ENCODE measurements around the gene PRSS16. TPM values are rescaled to one million over a fixed set of nuclear protein-coding genes. Genes with fewer than 3 reads are reported as not detected.
A peak's percentile ranks its signal among the peaks of the same experiment; 100 is the strongest.

The PRSS16 gene
- total and polyA plus RNA-seq, 9 of the 15 experiments (the other 6 are each of a cell fraction or from before 2014, with no cell fraction given), result 4.5 to 21.3 (median 12.1) TPM

DNA sequence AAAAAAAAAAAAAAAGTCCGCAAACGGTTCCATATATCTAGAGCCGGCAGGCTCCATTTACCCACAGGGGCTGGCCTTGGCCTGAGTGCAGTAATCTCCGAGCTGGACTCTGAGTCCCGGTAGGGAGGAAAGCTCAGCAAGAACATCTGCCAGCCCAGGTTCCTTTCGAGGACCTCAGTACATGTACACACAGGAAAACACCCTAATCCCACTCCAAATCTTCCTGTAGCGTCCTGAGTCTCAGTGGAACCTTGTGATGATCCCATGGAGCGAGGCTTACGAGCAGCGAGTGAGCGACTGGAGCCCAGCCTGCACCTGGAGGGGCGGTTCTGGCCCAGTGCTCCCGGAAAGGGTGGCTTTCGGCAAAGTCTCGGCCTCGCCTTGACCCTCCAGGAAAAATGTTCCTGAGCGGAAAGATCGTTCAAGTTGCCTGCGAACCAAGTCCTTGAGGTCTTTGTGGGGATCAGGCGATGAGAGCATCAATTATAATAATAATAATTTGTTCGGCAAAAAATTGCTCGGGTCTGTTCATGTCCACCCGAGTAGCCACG, 32.1 kb downstream of the PRSS16 start (continued):
- no peak for TF ChIP-seq SAFB2 (IDR thresholded peaks at IDR 0.05; ENCODE audit: borderline replicate concordance, low read depth, low read length, severe bottlenecking)
- TF ChIP-seq POLR2H (tag; IDR thresholded peaks at IDR 0.05; ENCODE audit: low read depth), result 0 out of 2 replicates have a peak, but pooled peaks have one; percentile 20
- no peak for TF ChIP-seq ZNF316 (IDR thresholded peaks at IDR 0.05)
- TF ChIP-seq ZNF12 (CRISPR knock-in tag; IDR thresholded peaks at IDR 0.05), result no peak
- no peak for TF ChIP-seq ELF4 (CRISPR knock-in tag; IDR thresholded peaks at IDR 0.05)
- 0 out of 2 replicates have a peak, but pooled peaks have one; percentile 12 for TF ChIP-seq HDAC2 (IDR thresholded peaks at IDR 0.05)
- TF ChIP-seq PHTF2 (CRISPR knock-in tag; IDR thresholded peaks at IDR 0.05), result no peak
- TF ChIP-seq PCBP1 (IDR thresholded peaks at IDR 0.05; ENCODE audit: low read depth, low read length, poor library complexity, severe bottlenecking), result no peak
- no peak for TF ChIP-seq CHCHD3 (CRISPR knock-in tag; IDR thresholded peaks at IDR 0.05)
- TF ChIP-seq GABPB1 (CRISPR knock-in tag; IDR thresholded peaks at IDR 0.05), result peak; percentile 41; the same call in 1 of the 2 replicates
- no peak for TF ChIP-seq BRCA1 (IDR thresholded peaks at IDR 0.05)
- no peak for TF ChIP-seq BRCA1 (CRISPR knock-in tag; IDR thresholded peaks at IDR 0.05)
- TF ChIP-seq, protein P1, sequence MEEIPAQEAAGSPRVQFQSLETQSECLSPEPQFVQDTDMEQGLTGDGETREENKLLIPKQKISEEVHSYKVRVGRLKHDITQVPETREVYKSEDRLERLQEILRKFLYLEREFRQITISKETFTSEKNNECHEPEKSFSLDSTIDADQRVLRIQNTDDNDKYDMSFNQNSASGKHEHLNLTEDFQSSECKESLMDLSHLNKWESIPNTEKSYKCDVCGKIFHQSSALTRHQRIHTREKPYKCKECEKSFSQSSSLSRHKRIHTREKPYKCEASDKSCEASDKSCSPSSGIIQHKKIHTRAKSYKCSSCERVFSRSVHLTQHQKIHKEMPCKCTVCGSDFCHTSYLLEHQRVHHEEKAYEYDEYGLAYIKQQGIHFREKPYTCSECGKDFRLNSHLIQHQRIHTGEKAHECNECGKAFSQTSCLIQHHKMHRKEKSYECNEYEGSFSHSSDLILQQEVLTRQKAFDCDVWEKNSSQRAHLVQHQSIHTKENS (CRISPR knock-in tag; IDR thresholded peaks at IDR 0.05), result no peak
- no peak for TF ChIP-seq FIP1L1 (IDR thresholded peaks at IDR 0.05; ENCODE audit: low read depth, low read length, poor library complexity, severe bottlenecking)
- no peak for TF ChIP-seq ZNF175 (CRISPR knock-in tag; IDR thresholded peaks at IDR 0.05; ENCODE audit: low read depth)
- TF ChIP-seq TEAD4 (IDR thresholded peaks at IDR 0.05; ENCODE audit: low read length), result no peak
- no peak for TF ChIP-seq TEAD4 (CRISPR knock-in tag; IDR thresholded peaks at IDR 0.05; ENCODE audit: borderline replicate concordance)
- peak; percentile 35 for TF ChIP-seq PHF20 (IDR thresholded peaks at IDR 0.05; ENCODE audit: partially characterized antibody)
- TF ChIP-seq POLR2G (IDR thresholded peaks at IDR 0.05; ENCODE audit: low read depth, low read length), result 0 out of 2 replicates have a peak, but pooled peaks have one; percentile 40
- TF ChIP-seq MTF1 (CRISPR knock-in tag; IDR thresholded peaks at IDR 0.05; ENCODE audit: borderline replicate concordance), result no peak
- TF ChIP-seq ZNF444 (CRISPR knock-in tag; IDR thresholded peaks at IDR 0.05), result no peak
- TF ChIP-seq ZKSCAN8 (CRISPR knock-in tag; IDR thresholded peaks at IDR 0.05), result 0 out of 2 replicates have a peak, but pooled peaks have one; percentile 69
- TF ChIP-seq ELF1 (tag; IDR thresholded peaks at IDR 0.05), result no peak
- TF ChIP-seq KHSRP (IDR thresholded peaks at IDR 0.05), result no peak
- TF ChIP-seq, protein P2, sequence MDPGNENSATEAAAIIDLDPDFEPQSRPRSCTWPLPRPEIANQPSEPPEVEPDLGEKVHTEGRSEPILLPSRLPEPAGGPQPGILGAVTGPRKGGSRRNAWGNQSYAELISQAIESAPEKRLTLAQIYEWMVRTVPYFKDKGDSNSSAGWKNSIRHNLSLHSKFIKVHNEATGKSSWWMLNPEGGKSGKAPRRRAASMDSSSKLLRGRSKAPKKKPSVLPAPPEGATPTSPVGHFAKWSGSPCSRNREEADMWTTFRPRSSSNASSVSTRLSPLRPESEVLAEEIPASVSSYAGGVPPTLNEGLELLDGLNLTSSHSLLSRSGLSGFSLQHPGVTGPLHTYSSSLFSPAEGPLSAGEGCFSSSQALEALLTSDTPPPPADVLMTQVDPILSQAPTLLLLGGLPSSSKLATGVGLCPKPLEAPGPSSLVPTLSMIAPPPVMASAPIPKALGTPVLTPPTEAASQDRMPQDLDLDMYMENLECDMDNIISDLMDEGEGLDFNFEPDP (CRISPR knock-in tag; IDR thresholded peaks at IDR 0.05), result no peak
- no peak for TF ChIP-seq YBX1 (IDR thresholded peaks at IDR 0.05)
- 0 out of 2 replicates have a peak, but pooled peaks have one; percentile 17 for TF ChIP-seq TCF7 (IDR thresholded peaks at IDR 0.05; ENCODE audit: borderline replicate concordance)
- TF ChIP-seq, protein P3, sequence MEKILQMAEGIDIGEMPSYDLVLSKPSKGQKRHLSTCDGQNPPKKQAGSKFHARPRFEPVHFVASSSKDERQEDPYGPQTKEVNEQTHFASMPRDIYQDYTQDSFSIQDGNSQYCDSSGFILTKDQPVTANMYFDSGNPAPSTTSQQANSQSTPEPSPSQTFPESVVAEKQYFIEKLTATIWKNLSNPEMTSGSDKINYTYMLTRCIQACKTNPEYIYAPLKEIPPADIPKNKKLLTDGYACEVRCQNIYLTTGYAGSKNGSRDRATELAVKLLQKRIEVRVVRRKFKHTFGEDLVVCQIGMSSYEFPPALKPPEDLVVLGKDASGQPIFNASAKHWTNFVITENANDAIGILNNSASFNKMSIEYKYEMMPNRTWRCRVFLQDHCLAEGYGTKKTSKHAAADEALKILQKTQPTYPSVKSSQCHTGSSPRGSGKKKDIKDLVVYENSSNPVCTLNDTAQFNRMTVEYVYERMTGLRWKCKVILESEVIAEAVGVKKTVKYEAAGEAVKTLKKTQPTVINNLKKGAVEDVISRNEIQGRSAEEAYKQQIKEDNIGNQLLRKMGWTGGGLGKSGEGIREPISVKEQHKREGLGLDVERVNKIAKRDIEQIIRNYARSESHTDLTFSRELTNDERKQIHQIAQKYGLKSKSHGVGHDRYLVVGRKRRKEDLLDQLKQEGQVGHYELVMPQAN (IDR thresholded peaks at IDR 0.05; ENCODE audit: borderline replicate concordance), result no peak

Measured in K562 (cell line).